Hematopoietic multipotent progenitor cell treated with erythropoietin and hydrocortisone succinate and interleukin-3 and kit ligand, for 6 days (in vitro differentiated cells): ENCODE measurements around the gene NHSL1.

Experiments
- DNase-seq: peaks from one replicate; pipeline ENCODE4 v3.0.0-alpha.2; 2015

The NHSL1 gene

GRCh38 chr6:138400326-138400725, 99.0 kb downstream of the NHSL1 start:
- no peak for DNase-seq

GRCh38 chr6:138397128-138398122, 101.9 kb downstream of the NHSL1 start:
- DNase-seq, result no peak

- no peak for DNase-seq
These were observed 102.6 kb downstream of the NHSL1 start for GRCh38 chr6:138396709-138397108.

GRCh38 chr6:138393871-138394783, 105.2 kb downstream of the NHSL1 start:
- peak; percentile 16 for DNase-seq

GRCh38 chr6:138389551-138389950, 109.7 kb downstream of the NHSL1 start:
- no peak for DNase-seq

- no peak for DNase-seq
These were observed 111.5 kb downstream of the NHSL1 start for GRCh38 chr6:138387577-138388368.

- no peak for DNase-seq
These were observed 112.4 kb downstream of the NHSL1 start for GRCh38 chr6:138386897-138387296.

GRCh38 chr6:138383776-138384175, 115.5 kb downstream of the NHSL1 start:
- no peak for DNase-seq

- no peak for DNase-seq
These were observed 116.6 kb downstream of the NHSL1 start for GRCh38 chr6:138382498-138383265.

- DNase-seq, result no peak
These were observed 120.8 kb downstream of the NHSL1 start for GRCh38 chr6:138378463-138378862.

GRCh38 chr6:138377844-138378243, 121.5 kb downstream of the NHSL1 start, which contains the start of gene SMIM28:
TSS of gene SMIM28 (plus strand) at chr6:138377905. CDS start at chr6:138378073, 168 bp downstream.
- DNase-seq, result no peak

GRCh38 chr6:138377042-138377441, 122.3 kb downstream of the NHSL1 start:
- no peak for DNase-seq

GRCh38 chr6:138374815-138375214, 124.5 kb downstream of the NHSL1 start:
- peak; percentile 22 for DNase-seq

- DNase-seq, result no peak
These were observed 125.1 kb downstream of the NHSL1 start for GRCh38 chr6:138374230-138374629.

GRCh38 chr6:138372711-138373463, 126.4 kb downstream of the NHSL1 start:
- DNase-seq, result peak; percentile 40
